Activated effector memory CD4-positive, alpha-beta T cell treated with Interleukin-2 at 50 U/mL for 16 hours (primary cell): ENCODE results near the gene C5AR1.
"Not testable (repeated sequence)": the region's sequence is repeated elsewhere in the genome, so short reads cannot be mapped to it uniquely, and the experiment has no call there.

ENCODE experiments used
- DNase-seq: peaks from one replicate; pipeline ENCODE4 v3.0.0-alpha.2; 2020

The C5AR1 gene

DNA sequence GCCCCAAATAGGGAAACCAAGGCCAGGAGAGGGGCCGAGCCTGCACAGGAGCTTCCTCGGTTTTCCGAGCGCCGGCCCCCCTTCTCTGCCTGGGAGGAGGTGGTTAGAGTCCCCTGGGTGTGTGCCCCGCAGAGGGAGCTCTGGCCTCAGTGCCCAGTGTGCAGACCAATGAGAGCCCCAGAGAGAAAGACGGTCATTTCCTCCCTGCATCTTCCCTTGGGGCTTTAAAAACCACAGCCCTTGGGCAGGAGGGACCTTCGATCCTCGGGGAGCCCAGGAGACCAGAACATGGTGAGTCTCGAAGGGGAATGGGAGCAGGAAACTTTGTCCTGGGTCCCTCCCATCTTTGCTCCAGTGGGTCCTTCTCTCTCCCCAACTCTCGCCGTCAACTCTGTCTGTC is at the start of gene C5AR1:
C5AR1 (plus strand) TSS at position 254 of the 400 bp plus-strand sequence; CDS start at position 289, 35 bp downstream.
- DNase-seq: no peak

DNA sequence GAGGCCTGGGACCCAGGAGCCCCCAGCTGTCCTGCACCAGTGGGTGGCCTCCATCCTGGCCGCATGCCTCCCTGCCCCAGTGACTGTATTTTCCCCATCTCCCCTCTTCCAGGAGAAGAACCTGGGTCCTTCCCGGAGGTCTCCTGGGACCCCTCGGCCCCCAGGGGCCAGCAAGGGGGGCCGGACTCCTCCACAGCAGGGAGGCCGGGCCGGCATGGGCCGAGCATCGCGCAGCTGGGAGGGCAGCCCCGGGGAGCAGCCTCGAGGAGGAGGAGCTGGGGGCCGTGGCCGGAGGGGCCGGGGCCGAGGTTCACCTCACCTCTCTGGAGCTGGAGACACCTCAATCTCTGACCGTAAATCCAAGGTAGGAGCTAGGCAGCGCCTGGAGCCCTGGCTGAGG is 49.2 kb upstream of the C5AR1 start:
- DNase-seq: no peak

DNA sequence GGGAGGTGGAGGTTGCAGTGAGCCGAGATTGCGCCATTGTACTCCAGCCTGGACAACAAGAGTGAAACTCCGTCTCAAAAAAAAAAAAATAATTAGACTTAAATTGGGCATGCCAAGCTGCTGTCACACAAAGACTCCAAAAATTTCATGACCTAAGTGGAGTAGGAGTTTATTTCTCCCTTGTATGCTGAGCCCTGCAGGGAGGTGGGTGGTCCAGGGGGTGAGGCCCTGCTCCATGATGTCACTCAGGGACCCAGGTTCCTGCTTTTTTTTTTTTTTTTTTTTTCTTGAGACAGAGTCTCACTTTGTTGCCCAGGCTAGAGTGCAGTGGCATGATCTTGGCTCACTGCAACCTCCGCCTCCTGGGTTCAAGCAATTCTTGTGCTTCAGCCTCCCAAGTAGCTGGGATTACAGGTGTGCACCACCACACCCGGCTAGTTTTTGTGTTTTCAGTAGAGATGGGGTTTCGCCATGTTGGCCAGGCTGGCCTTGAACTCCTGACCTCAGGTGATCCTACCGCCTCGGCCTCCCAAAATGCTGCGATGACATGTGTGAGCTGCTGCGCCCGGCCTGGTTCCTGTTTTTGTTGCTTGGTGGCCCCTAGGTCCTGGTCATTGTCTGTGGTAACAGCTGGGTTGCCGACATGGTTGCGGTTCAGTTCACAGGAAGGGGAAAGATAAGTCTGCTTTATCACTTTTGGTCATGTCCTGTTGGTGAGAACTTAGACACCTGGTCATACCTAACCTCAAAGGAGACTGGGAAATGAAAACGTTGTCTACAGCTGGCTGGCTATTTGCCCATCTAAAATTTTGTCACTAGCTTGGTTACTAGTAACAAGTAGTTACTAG is 47.5 kb upstream of the C5AR1 start:
- DNase-seq: not testable (repeated sequence)

DNA sequence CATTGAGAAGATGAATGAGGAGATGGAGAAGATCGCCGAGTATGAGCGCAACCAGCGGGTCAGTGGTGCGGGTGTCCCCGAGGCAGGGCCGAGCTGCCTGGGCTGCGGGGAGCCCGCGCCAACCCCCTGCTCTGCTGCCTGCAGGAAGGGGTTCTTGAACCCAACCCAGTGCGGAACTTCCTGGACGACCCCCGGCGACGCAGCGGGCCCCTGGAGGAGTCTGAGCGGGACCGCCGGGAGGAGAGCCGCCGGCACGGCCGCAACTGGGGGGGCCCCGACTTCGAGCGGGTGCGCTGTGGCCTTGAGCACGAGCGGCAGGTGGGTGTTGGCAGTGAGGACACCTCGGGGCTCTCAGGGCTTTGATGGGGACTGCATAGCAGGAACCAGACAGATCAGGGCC is 45.0 kb upstream of the C5AR1 start:
- DNase-seq: no peak

DNA sequence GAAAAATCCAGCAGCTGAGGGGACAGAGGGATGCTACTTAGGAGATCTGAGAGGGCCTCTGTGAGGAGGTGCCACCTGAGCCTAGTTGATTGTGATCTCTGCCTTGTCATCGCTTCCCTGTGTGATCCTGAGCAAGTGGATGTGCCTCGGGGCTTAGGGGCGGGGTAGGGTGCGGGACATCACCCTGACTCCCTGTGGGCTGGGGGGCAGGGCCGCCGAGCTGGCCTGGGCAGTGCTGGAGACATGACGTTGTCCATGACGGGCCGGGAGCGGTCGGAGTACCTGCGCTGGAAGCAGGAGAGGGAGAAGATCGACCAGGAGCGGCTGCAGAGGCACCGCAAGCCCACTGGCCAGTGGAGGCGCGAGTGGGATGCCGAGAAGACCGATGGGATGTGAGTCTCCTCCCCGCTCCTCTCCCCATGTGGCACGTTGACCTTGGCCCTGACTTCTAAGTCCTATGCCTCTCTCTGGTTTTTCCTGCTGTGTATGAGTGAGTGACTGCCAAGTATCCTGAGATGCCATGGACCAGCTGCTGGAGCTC is 43.2 kb upstream of the C5AR1 start:
- no peak for DNase-seq

DNA sequence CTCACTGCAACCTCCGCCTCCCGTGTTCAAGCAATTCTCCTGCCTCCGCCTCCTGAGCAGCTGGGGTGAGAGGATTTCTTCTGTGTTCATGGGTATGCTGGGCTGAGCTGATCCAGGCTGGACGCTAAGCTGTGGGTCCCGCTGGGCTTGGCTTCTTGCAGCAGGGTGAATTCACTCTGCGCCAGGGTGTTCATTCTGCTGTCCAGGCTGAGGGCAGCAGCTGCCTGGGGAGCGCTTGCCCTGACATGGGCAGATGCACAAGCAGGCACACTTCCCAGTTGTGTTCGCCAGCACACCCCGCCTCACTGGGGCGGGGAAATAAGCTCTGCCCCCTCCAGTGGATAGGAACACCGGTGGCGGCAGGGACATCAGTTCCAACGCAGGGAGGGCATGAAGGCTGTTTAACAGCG is 42.3 kb upstream of the C5AR1 start:
- no peak for DNase-seq

DNA sequence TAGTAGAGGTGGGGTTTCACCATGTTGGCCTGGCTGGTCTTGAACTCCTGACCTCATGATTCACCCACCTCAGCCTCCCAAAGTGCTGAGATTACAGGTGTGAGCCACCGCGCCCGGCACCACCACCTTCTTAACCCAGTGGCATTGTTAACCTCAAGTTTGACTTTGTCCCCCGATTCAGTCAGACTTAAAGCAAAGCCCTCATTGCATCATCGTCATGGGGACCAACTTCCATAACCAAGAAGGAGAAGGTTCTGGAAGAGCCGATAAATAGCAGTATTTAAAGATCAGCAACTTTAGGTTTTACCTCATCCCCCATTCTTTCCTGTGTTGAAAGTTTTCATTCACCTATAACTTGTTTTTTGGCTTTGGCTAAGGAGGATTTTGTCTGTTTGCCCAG is 41.6 kb upstream of the C5AR1 start:
- no peak for DNase-seq

DNA sequence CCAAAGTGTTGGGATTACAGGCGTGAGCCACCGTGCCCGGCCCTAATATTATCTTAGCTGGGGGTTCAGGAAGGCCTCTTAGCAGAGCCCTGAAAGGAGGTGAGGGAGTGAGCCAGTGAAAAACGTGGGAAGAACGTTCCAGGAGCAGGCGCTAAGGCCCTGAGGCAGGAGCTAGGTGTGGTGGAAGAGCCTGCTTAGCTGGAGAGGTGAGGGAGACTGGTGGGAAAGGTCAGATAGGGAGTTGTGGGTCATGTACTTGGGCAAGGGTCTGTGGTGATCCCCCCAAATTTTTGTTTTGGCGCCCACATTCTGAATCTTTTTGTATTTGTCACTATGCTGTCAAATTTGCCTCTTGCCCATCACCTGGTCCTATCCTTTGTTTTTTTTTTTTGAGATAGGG is 40.1 kb upstream of the C5AR1 start:
- DNase-seq: no peak

DNA sequence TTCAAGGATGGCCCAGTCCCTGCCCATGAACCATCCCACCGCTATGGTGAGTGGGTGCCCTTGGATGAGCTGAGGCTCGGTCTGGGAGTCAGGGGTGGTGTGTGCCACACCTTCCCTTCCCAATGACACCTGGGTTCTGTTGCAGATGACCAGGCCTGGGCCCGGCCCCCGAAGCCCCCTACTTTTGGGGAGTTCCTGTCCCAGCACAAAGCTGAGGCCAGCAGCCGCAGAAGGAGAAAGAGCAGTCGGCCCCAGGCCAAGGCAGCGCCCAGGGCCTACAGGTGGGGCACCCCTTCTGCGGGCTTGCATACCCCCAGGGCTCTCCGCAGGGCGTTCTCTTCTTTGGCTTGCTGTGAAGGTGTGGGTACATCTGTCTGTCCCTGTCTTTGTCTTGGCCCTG is 39.3 kb upstream of the C5AR1 start:
- no peak for DNase-seq

DNA sequence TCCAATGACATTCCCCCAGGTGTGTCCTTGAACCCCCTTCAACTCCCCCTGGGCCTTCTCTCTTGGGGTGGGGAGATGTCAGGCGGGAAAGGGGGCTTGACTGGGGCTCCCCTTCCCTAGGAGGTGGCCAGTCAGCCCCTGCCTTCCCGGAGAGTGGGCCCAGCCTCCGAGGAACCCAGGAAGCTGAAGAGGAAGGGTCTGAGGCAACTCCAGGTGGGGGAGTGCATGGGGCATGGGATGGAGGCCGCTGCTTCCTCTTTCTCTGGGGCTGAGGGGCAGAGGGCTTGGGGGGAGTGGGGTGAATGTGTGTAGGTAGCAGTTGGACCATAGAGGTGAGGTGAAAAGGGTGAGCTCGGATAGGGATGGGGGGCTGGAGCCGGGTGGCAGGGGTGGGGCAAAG is 37.7 kb upstream of the C5AR1 start:
- no peak for DNase-seq

DNA sequence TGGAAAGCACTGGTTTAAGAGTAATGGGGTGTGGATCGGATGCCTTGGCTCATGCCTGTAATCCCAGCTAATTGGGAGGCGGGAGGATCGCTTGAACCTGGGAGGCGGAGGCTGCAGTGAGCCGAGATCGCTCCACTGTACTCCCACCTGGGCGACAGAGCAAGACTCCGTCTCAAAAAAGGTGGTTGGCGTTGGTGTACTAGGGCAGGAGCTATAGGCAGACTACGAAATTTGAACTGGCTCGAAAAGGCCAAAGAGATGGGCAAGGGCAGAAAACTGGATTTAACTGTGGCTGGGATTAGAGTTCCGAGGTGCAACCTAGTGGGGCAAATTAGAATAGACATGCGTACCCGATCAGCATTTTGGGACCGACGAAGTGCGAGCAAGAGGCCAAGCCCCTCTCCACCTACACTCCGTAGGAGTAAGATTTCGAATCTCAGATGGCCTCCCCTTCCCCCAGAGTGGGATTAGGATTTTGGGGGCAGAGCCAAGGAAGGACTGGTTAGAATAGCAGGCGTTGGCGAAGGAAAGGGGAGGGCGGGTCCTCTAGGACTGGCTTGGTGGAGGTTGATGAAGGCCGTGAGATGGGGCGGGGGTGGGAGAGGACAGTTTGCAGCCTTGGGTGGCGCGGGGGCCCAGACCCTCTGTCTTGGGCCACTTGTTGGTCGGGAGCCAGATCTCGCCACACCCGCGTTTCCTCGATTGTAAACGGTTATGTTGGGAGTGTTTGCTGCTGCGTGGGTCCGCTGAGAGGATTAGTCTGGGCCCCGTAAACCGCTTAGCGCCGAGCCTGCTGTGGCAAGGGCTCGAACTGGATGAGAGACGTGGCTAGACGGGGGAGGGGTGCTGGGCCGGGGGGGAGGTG is 37.0 kb upstream of the C5AR1 start:
- DNase-seq: no peak

DNA sequence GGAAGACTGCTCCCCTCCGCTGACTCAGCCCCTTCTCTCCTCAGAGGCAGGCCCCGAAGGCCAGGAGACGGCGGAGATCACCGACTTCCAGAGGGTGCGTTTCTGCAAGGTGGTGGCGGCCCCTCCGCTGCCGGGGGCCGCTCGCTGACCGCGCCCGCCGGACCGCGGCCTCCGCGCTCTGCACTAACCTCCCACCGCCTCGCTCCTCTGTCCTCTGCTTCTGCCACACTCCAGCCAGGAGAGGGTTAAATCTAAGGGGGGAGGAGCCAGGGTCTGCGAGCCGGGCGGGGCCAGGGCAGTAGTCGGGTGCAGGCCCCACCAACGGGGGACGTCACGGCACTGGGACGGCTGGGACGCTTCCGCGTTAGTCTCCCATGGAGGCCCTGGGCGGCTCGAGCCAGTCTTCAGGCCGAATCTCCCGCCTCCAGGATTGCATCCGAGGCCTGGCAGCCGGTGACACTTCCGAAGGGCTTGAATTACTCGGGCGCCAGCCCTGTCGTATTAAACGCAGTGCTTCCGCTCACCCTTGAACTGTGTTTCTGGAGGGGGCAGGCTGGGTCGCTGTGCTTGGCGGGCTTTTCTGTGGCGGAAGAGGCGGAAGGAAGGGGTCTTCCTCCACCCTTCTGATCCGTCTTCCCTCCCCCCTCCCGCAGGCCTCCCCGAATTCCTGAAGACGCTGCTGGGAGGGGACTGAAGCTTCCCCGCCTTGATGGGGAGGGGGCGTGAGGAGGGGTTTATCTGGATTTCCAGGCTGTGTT is 36.2 kb upstream of the C5AR1 start:
- DNase-seq: peak; percentile 86

DNA sequence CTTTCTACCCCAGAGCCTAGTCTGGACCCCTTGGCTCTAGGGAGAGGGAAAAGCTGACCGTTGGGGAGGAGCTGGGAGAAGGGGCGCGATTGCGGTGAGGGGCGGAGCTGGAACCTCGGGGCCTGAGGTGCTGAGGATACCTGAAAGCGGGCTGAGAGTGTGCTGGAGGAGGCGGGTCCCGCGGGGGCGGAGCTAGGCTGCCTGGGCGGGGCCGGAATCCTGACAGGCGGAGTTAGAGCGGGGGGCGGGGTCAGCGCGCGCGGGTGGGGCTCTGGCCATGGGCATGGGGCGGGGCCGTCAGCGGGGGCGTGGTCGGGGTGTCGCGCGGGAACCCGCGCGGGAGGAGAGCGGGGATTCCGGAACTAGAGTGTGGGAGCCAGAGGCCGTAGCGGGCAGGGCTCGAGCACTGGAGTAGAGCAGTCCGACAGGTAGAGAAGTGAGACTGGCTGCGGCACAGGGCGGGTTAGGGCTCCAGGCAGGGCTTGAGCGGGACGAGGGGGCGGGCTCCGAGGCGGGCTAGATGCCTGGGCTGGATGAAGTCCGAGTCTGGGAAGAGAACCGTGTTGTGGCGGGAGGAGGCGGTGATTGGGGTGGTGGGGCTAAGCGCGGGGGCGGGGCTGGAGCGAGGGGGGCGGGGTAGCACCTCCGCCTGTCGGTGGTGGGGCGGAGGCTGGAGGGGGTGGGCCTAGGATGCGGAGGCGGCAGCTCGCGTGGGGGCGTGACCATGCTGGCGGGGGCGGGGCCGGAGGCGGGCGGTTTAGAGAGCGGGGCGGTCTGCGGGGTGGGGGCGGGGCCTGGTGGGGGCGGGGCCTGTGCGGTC is 35.4 kb upstream of the C5AR1 start, which contains the start of gene INAFM1:
INAFM1 (plus strand) TSS at position 815 of the 820 bp plus-strand sequence. CDS start 35 bp downstream, outside the sequence.
- DNase-seq: peak; percentile 97

DNA sequence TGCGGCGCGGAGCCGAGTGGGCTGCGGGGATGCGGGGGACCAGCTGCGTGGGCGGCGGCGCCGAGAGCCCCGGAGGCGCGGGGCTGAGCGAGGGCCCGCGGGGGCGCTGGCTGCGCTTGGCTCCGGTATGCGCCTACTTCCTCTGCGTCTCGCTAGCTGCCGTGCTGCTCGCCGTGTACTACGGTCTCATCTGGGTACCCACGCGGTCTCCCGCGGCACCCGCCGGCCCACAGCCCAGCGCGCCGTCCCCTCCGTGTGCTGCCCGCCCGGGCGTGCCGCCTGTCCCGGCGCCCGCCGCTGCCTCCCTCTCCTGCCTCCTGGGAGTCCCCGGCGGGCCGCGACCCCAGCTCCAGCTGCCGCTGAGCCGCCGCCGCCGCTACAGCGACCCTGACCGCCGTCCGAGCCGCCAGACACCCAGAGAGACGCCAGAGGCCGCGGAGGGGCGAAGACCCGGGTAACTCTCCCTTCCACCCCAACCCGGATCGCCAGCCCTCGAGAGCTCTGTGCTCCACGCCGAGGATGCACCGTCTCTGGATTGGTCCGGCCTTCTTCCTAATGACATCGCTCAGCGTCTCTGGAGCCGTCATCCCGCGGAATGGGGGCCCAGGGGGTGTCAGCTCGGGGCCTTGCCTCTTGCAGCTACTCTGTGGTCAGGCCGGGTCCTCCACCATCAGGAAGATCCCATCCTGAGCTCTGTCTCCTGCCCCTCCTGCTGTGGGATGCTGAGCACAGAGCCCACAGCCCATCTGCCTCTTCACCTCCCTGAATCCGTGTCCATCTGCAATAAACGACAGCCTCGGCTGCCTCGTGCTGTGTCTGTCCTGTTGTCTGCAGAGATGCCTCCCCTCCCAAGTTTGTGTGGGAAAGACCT is 34.5 kb upstream of the C5AR1 start:
- no peak for DNase-seq

DNA sequence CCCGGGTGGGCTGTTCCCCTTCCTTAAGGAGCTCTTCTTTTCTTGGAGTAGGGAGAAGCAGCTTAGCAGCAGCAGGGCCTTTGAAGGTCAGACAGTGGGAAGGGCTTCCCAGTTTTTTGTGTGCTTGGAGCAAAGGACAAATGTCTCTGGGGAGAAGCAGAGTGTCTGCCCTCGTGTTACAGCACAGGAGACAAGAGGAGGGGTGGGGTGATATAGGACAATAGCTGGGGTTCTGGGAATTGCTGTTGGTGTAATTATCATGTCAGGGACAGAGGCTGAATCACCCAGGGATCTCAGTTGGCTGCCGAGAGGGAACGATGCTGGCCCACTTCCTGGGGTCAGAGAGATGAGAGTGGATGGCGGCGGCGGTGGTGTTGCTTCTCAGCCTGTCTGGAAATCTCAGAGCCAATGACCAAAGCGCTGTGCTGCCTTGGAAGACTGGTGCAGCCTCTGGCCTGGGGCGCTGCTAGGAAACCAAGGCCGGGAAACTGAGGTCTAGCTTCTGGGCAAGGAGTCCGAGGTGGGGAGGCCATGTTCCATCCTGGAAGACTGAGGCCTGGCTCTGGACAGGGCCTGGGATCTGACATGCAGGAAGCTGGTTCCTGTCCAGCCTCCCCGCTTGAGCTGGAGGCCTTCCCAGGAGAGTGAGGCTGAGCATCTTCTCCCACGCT is 33.7 kb upstream of the C5AR1 start:
- no peak for DNase-seq

DNA sequence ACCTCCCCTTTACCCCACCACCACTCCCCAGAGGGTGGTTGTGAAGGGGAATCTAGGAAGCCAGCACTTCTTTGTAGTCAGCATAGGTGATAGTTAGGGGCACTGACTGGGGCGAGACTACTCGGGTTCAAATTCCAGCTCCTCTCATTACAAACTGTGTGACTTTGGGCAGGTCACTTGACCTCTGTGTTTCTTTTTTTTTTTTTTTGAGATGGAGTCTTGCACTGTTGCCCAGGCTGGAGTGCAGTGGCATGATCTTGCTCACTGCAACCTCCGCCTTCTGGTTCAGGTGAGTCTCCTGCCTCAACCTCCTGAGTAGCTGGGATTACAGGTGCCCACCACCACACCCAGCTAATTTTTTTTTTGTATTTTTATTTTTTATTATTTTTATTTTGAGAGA is 33.1 kb upstream of the C5AR1 start:
- DNase-seq: not testable (repeated sequence)

DNA sequence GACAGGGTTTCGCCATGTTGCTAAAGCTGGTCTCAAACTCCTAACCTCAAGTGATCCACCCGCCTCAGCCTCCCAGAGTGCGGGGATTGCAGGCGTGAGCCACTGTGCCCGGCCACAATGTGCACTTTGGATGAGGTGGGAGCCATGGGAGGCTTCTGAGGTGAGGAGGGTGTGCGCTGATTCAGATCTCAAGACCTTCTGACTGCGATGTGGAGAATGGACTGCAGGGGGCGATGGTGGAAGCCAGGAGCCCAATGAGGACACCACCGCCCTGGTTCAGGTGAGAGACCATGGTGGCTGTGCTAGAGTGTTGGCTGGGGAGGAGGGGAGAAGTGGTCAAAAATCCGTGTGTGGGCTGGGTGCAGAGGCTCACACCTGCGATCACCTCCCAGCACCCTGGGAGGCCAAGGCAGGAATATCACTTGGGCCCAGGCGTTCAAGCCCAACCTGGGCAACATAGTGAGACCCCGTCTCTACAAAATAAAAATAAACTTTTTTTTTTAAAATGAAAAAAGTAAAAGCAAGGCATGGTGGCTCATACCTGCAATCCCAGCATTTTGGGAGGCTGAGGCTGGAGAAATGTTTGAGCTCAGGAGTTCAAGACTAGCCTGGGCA is 29.4 kb upstream of the C5AR1 start:
- DNase-seq: peak; percentile 24

DNA sequence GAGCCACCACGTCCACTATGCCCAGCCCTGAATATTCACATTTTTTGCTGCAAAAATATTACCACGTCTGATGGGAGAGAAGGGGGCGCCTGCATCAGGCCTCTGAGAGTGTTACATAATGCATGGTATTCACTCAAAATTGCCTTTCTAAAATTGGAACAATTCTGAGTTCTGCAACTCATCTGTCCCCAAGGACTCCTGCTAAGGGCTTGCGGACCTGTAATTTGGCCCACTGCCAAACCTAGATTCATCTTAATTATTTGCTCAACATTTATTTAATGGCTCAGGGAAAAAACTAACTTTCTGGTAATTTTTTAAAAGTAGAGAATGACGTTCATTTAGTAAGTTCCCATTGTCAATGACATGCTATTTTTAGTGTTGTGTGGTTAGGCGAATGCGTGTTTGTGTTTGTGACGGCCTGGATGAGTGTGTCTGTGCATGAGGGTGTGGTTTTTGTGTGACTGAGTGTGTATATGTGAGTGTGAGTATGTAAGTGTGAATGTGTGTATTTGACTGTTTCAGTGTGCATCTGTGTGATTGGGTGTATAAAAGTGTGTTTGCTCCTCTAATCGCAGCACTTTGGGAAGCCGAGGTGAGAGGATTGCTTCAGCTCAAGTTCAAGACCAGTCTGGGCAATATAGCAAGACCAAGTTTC is 26.1 kb upstream of the C5AR1 start:
- DNase-seq: no peak

DNA sequence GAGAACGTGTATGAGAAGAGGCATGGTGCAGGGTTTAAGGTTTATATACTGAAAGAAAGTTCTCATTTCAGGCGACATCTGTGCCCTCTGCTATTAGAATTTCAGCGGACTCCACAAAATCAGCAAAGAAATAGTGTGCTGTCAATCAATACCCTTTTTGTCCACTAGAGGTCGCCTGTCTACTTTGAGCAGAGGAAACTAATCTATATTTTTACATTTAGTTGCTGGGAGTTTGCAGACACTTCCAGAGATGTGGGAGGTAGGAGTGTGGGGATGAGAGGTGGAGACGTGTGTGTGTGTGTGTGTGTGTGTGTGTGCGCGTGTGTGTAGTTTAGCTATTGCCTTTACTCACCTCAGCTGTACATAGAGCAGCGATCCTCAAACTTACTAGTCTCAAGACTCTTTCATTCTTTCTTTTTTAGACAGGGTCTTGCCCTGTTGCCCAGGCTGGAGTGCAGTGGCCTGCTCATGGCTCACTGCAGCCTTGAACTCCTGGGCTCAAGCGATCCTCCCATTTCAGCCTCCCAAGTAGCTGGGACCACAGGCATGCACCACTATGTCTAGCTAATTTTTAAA is 25.2 kb upstream of the C5AR1 start:
- no peak for DNase-seq
